H1 (cell line): Measurements from ENCODE around the gene PDP2. TPM values are rescaled to one million over a fixed set of nuclear protein-coding genes. Genes with fewer than 3 reads are reported as not detected.

Experiments
- RXRA ChIP-seq: IDR thresholded peaks from 2 replicates; pipeline ENCODE4 v1.6.1; 2011; ENCODE audit warnings: low read depth, mild to moderate bottlenecking, low read length, moderate library complexity; ENCODE audit not compliant: insufficient read depth
- polyA plus RNA-seq, 7 experiments: library from polyadenylated mRNA; depleted of rRNA in 3 of 7; stranded (reverse) in 5 of 7; unstranded in 2 of 7; fragments of >200 nt in 5 of 7; fragments of 200-250 nt in 2 of 7; gene quantifications; 1 replicate in 5 of 7; 2 replicates in 1 of 7; 4 replicates in 1 of 7; pipeline versions ENCODE4 v1.2.1 to v1.2.3, GENCODE V29; 2011 to 2013; ENCODE audit warnings: missing spikeins in 2 of 7, mixed read lengths in 2 of 7
- total RNA-seq: library from RNA; stranded (reverse); fragmentation: NEBNext Ultra II Directional; extraction: Animal tissue kit (Norgen Biotek cat#: 25700); gene quantifications from 2 replicates; pipeline ENCODE4 v1.2.1, GENCODE V29; 2021

PDP2 gene
- total and polyA plus RNA-seq, 2 of the 8 experiments (the other 6 are each of a cell fraction or from before 2014, with no cell fraction given), result 11.7 to 36.5 TPM

- TF ChIP-seq RXRA, result no peak
These were observed 34.7 kb downstream of the PDP2 start (continued) for GRCh38 chr16:66915041-66915440.
